Measurements from ENCODE around the gene GDPD2.

Gene GDPD2

DNA sequence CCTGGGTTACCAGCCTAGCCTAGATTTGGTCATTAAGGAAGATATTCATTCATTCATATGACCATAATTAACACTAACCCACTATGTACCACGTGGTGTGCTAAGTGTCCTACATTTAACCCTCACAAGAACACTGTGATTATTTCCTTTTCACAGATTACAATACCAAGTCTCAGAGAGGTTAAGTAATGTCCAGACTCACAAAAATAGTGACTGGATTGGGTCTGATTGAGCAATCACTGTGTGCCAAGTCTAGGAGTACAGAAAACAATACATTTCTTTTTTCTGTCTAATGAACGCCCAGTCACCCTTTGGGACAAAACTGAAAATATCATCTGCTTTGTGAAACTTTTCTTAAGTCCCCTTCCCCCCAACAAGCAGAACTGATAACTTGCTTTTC lies 13.9 kb downstream of the GDPD2 start:
- H3K4me3 ChIP-seq (ENCODE audit: low read depth, low read length) = no peak overlapping the region

DNA sequence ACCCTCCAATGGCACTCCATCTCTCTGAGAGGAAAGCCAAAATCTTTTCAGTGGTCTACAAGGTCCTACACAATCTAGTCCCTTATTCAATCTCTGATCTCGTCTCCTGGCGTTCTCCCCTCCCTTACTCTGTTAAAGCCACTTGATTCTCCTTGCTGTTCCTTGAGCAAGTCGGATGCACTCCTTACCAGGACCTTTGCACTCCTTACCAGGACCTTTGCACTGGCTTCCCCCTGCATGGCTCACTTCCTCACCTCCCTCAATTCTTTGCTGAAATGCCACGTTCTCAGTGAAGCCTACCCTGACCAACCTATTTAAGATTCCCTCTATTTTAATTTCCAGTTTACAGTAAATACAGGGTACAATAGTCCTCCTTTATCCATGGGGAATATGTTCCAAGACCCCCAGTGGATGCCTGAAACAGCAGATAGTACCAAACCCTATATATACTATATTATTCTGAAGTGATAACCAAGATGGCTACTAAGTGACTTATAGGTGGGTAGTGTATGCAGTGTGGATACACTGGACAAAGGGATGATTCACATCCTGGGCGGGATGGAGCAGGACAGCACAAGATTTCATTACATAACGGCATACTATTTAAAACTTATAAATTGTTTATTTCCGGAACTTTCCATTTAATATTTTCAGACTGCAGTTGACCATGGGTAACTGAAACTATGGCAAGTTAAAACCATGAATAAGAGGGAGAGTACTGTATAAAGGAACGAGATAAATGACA lies 15.0 kb downstream of the GDPD2 start:
- no peak overlapping the region for H3K4me3 ChIP-seq (ENCODE audit: low read depth, low read length)

DNA sequence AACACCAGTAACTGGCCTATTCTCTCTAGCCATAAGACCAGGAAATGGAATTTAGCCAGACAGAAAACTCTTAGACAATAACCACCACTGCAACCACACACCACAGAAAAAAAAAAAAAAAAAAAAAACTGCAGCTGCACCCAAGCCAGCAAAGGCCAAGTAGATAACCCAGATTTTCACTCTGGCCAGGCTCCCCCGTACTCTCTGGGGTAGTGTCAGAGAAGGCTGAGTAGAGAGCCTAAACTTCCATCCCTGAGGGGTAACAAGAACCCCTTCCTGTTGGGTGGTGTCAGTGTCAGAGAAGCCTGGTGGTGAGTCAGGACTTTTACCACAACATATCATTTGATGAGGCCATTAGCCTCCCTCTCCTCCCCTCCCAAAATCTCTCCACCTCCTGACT lies 15.9 kb downstream of the GDPD2 start:
- no peak overlapping the region for H3K4me3 ChIP-seq (ENCODE audit: low read depth, low read length)

DNA sequence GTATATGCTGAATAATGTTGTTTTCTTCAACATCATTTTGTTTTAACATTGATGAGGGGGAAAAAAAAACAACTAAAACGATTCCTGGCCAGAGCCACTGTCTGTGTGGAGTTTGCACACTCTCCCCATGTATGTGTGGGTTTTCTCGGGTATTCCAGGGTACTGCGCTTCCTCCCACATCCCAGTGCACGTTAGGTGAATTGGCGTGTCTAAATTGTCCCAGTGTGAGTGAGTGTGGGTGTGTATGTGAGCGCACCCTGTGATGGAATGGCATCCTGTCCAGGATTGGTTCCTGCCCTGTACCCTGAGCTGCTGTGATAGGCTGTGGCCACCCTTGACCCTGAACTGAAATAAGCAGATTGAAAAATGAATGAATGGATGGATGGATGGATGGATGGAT lies 19.1 kb downstream of the GDPD2 start:
- no peak overlapping the region for H3K4me3 ChIP-seq (ENCODE audit: low read depth, low read length)

DNA sequence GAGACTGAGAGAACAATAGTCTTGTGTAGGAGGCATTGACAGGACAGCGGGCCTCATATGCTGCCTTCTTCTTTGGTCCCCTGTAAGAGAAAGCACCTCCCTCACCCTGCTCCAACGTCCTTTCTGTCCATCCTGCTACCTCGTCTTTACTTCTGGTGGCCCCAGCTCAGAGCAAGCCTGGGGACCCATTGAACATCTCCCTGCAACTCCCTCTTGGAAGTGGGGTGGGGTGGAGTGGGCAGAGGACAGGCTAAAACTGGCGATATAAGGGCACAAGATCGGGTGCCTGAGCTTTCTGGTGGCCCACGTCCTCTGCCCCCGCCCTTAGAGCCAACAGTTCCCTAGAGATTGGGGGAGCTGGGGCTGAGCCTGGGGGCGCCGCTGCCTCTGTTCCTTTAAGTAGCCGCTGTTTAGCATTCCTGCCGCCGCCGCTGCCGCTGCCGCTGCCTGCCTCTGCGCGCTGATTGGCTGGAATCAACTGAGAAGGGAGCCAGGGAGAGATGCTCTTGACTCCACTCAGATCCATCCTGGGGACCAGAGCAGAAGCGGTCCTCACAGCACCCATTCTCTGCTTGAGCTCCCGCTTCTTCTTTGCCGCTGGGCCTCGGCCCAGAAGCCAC lies 21.3 kb downstream of the GDPD2 start, which contains the start of gene DLG3:
DLG3 (plus strand) TSS at position 510 of the 620 bp plus-strand sequence. CDS start 367 bp downstream, outside the sequence.
- peak within 1 kb of the TSS; percentile 17 for H3K4me3 ChIP-seq (ENCODE audit: low read depth, low read length)

DNA sequence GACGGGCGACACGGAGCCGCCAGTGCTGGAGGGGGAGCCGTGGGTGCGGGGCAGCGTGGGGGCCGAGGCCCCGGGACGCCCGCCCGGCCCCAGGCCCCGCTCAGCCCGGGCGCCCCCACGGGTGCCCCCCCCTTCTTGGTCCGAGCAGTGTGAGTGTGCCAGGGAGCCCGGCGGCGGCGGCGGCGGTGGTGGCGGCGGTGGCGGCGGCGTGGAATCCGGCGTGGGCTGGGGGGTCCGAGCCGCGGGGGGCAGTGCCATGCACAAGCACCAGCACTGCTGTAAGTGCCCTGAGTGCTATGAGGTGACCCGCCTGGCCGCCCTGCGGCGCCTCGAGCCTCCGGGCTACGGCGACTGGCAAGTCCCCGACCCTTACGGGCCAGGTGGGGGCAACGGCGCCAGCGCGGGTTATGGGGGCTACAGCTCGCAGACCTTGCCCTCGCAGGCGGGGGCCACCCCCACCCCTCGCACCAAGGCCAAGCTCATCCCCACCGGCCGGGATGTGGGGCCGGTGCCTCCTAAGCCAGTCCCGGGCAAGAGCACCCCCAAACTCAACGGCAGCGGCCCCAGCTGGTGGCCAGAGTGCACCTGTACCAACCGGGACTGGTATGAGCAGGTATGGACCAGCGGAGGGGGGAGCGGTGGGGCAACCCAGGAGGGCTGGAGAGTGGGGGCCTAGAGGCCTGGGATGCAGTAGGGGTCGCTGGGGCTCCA lies 22.0 kb downstream of the GDPD2 start:
- peak overlapping the region; percentile 17 for H3K4me3 ChIP-seq (ENCODE audit: low read depth, low read length)

DNA sequence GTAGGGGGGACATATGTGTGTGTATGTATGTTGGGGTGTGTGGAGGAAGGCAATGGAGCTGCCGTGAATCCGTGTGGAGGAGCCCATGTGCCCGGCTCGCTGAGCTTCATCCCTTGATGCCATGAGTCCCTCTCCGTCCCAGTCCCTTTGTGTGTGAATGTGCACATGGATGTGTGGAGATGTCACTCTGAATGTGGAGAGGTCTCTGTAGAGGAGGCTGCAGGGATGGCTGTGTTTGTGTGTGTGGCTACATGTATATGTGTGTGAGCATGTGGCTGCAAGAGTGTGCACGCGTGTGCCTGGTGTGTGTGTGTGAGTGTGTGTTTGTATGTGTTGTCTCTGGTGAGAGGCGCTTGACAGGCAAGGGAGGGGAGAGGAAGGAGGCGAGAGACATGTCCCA lies 22.8 kb downstream of the GDPD2 start:
- no peak overlapping the region for H3K4me3 ChIP-seq (ENCODE audit: low read depth, low read length)

DNA sequence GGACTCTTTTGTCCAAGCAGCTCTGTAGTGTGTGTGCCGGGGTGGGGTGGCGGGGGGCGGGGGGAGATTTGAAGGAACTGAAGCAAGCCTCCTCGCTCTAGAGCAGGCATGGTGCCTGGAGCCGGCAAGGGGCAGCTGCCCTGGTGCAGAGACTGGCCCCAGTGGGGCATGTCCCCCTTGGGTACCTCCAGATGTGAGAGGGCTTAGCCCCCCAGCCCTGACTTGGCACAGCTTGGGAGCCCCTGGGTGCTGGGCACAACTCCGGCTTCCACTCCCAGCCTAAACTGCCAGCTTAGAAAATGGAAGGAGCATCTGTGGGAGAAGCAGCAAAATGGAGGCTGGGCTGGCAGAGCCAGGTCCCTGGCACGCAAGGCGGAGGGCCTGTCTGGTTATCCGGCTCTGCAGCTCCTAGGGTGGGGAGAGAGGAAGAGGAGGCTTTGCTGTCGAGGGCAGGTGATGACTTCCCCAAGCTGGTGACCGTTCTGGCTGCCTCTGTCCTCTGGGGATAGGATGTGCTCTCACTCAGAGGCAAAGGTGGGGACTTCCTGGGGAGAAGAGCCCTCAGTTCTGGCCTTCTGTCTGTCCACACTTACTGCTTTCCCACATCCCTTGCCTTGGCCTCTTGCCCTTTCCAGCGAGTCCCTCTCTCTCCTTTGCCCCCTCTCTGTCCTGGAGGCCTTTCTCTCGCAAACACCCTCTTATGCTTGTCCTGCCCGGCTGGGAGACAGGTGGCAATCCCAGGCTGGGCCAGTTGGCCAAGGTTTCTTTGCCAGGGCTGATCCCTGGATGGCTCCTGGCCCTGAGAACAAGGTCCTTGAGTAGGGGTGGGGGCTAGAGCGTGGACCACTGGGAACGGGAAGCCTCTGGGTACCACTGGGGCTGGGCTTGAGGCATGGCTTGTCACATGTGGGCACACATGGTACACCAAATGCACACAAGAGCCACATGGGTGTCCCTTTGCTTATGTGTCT lies 23.6 kb downstream of the GDPD2 start:
- H3K4me3 ChIP-seq (ENCODE audit: low read depth, low read length) = no peak overlapping the region

DNA sequence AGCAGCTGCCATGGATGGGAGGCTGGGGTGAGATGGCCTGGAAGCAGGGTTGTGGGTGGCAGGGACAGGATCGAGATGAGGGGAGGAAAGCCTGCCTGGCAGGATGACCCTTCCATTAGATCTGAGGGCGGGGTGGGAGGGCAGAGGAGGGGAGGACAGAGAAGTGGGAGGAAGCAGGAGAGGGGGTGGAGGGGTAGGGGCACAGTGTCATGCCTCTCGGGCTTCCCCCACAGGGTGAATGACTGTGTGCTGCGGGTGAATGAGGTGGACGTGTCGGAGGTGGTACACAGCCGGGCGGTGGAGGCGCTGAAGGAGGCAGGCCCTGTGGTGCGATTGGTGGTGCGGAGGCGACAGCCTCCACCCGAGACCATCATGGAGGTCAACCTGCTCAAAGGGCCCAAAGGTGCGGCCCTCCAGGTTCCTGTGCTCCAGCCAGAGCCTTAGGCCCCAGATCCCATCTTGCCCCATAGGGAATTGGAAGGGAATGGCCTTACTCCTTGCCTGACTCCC lies 26.4 kb downstream of the GDPD2 start:
- H3K4me3 ChIP-seq (ENCODE audit: low read depth, low read length) = no peak overlapping the region

DNA sequence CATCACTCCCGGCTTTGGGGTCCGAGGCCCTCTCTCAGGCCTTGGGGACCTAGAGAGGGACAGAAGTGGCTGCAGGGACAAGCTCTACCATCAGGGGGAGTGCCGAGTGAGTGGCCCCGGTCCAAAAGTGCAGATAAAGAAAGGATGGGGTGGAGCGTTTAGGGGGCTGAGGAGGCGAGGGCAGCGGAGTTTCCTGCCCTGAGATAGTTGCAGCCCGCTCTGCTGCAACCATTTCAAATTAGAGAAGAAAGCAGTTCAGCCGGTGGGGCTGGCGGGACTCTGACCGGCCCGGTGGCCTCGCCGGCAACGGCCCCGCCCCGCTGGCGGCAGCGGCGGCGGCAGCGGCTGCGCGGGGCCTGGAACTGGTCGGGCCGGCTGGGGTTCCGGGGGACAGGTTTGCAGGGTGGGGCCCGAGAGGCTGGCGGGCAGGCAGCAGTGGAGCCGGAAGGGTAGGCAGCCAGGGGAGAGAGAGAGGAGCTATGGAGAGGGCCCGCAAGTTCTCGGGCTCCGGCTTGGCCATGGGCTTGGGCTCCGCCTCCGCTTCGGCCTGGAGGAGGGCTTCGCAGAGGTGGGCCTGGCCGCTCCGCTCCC lies 29.1 kb downstream of the GDPD2 start:
- H3K4me3 ChIP-seq (ENCODE audit: low read depth, low read length) = peak overlapping the region; percentile 41

DNA sequence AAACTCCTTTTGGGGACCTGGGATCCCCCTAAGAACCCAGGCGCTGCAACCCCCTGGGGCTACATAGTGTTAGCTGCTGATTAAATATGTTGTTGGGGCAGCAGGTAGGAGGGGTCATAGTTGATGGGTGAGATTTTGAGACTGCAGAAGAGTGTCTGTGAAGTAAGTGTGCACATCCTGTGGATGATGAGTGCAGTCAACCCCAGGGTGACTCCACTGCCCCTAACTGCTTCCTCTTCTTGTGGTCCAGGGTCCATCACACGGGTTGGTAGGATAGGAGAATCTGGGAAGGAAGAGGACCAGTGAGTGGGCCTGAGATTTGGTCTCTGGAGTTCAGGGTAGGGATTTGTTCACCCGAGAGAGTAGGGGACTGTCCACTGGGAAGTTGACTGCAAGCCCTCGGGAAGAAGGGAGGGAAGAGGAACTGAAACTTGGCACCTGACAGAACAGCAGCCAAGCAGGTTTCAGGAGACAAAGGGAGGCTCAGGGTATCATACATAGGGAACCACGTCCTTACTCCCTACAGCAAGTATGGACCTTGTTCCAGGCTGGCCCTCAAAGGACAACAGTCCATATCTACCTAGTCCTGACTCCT lies 30.0 kb downstream of the GDPD2 start:
- peak overlapping the region; percentile 41 for H3K4me3 ChIP-seq (ENCODE audit: low read depth, low read length)

DNA sequence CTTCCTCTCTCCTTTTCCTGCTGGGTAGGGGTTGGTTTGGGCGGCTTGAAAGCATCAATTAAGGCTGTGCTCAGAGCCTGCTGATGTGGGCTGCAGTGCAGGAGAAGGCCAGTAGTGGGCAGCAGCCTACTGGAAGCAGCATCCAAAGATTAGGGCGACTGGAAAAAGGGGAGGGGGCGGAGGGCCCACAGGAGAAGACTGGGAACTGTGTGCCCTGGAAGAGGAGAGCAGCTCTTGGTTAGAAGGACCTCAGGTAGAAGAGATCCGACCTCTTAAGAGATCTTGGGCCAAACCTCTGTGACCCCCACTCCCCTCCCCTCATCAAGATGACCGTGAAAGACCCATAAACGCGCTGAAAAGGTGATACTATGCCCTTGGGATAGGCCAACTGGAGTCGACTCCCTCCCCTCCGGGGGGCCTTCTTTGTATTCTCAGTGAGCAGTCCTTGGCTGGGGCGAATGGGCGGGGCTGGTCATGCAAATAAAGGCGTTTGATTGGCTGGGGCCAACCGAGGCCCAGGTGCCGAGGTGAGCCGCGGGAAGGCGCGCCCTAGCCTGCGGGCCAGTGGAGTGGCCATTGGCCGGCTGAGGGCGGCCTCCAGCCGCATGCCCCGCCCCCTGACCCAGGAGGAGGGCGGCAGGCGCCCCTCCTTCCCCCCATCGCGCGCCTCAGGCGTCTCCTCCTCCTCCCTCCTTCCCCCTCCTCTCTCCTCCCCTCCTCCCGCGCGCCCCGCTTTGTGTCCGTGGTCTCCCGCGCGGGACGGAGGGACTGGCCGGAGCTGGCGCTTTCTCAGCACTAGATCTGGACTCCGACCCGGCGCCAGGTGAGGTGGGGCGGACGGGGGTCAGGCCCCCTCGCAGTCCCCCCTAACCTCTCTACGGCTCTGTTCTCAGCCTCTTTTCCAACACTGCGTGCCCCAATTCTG lies 31.6 kb downstream of the GDPD2 start:
- peak overlapping the region; percentile 66 for H3K4me3 ChIP-seq (ENCODE audit: low read depth, low read length)

DNA sequence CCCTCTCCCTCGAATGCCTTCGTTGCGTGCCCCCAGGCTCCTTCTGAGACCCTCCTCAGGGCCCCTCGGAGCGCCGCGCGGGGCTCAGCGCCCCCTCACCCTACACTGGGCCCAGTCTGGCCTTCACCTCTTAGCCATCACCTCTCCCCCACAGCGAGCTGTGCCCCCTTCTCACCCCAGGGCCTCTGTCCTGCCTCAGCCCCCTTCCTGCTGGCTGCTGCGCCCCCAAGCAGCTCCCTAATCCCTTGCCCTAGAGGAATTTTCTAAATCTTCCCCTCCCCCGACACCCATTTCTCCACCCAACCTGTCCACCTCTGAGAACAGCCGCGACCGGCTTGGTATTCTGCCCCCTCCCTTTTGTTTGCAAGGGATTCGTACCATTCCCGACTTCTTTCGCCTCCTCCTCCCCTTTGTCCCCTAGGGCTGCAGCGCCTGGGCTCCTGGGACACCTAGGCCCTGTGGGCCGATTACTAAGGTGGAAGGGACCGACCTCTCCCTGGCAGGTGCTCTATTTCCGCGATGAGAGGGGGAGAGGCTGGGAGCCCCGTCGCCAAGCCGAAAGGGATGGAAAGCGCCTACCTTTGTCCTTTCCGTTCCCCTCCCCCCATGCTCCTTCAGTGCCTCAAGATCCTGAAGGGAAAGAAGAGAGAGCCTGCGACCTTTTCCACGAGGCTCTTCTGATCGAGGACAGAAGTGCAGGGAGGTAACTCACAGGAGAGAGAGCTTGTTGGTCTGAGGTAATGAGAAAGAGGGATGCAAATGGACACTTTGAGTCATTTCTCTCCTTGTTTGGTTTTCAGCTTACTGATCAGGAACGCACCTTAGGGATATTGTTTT lies 32.5 kb downstream of the GDPD2 start:
- peak overlapping the region; percentile 66 for H3K4me3 ChIP-seq (ENCODE audit: low read depth, low read length)

DNA sequence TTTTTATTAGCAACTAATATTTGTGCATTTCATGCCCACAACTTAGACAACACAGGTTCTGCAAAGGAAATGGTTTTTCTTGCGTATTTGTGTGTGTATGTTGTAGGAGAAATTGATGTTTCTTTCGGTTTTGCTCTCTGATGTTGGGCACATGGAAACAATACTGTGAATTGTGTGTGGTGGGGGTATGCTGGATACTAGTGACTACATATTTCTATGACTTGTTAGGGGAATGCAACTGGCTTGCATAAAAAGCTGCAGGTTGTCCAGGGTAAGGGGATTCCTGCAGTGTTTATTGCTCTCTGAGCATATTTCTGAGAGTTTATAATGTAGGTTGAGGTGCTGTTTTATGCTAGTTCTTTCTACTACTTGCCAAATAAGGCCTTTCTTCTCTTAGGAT lies 33.1 kb downstream of the GDPD2 start:
- peak overlapping the region; percentile 66 for H3K4me3 ChIP-seq (ENCODE audit: low read depth, low read length)

DNA sequence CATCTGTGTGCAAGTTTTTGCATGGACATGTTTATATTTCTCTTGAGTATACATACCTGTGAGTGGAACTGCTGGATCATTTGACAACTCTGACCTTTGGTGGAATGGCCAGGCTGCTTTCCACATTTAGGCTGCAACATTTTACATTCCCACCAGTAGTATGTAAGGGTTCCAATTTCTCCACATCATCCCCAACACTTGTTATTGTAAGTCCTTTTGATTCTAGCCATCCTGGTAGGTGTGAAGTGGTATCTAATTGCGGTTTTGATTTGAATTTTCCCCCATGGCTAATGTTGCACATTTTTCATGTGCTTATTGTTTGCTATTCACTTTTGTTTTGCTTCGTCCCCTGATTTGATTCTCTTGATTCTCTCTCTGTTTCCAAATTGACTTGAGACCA lies 37.9 kb downstream of the GDPD2 start:
- H3K4me3 ChIP-seq (ENCODE audit: low read depth, low read length) = no peak overlapping the region

DNA sequence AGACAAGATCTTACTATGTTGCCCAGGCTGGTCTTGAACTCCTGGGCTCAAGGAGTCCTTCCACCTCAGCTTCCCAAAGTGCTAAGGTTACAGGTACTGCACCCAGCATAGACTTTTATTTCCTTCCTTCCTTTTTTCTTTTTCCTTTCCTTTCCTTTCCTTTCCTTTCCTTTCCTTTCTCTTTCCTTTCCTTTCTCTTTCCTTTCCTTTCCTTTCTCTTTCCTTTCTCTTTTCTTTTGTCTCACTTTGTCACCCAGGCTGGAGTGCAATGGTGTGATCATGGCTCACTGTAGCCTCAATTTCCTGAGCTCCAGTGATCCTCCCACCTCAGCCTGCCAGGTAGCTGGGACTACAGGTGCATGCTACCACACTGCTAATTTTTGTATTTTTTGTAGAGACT lies 40.9 kb downstream of the GDPD2 start:
- H3K4me3 ChIP-seq (ENCODE audit: low read depth, low read length) = no peak overlapping the region

DNA sequence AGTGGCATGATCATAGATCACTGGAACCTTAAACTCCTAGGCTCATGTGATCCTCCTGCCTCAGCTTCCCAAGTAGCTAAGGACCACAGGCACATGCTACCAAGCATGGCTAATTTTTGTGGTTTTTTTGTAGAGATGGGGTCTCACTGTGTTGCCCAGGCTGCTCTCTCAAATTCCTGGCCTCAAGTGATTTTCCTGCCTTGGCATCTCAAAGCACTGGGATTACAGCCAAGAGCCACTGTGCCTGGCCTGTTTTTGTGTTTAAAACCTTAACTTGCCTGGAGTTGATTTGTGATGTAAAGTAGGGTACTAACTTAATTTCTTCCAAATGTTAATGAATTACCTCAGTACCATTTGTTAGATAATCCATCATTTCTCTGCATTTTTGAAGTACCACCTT lies 43.9 kb downstream of the GDPD2 start:
- H3K4me3 ChIP-seq (ENCODE audit: low read depth, low read length) = no peak overlapping the region

DNA sequence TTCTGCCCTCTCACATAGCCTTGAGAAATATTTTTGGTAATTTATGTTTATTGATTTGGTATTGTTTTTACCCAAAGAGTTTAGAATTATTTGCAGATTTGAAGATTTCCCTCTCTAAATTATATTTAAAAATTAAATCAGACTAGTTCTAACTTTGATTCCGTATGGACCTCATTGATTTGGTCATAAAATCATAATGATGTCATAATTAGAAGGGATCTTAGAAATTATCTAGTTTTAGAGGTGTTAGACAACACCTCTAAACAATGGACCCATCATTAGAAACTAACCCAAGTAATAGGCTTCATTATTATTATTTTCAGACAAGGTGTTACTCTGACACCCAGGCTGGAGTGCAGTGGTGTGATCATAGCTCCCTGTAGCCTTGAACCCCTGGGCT lies 45.6 kb downstream of the GDPD2 start:
- no peak overlapping the region for H3K4me3 ChIP-seq (ENCODE audit: low read depth, low read length)

Measured in iPS-11a (cell line).